ENCODE results near the gene TRPC1.

TRPC1 gene

DNA sequence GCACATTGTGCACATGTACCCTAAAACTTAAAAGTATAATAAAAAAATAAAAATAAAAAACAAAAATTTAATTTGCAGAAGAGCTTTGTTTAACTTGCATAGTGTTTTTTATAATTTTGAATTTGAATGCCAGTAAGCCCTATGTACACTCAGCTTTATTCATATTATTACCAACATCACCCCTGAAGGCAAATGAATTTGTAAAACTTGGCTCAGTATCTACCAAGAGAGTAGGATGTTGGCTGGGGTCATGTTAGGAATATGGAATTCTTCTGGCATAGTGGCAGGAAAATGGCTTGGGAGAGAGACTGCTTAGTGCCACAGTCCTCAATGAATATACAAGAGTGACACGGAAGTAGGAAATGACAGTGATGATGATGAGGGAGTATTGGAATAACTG lies 30.7 kb downstream of the TRPC1 start:
- no peak for DNase-seq

DNA sequence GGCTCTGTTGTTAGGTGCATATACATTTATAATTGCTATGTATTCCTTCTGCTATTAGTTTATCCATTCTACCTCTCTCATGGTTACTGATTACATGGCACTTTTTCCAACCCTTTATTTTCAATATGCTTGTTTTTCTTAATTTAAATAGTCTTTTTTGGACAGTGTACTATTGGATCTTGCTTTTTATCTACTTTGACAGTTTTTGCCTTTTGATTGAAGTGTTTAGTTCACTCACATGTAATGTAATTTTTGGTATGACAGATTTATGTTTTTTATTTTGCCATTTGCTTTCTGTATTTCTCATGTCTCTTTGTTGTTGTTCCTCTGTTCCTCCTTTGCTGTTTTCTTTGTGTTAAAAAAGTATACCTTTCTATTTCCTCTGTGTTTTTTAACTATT lies 44.5 kb downstream of the TRPC1 start:
- no peak for DNase-seq

DNA sequence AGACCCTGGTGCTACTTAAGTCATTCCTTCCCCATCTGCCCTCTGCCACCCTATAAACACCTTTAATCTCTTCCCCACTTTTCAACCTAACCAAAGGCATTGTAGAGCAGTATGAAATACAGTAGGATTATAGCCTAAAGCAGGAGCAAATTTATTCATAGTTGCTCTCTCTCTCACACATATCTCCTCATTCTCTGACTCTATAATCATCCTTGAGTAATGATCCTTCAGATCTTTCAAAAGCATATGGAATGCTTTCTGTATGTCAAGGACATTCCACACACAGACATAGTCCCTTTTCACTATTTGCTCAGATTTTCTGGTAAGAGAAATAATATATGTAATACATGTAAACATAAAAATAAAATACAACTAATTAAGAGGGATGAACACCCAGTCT lies 54.1 kb downstream of the TRPC1 start:
- DNase-seq = no peak

DNA sequence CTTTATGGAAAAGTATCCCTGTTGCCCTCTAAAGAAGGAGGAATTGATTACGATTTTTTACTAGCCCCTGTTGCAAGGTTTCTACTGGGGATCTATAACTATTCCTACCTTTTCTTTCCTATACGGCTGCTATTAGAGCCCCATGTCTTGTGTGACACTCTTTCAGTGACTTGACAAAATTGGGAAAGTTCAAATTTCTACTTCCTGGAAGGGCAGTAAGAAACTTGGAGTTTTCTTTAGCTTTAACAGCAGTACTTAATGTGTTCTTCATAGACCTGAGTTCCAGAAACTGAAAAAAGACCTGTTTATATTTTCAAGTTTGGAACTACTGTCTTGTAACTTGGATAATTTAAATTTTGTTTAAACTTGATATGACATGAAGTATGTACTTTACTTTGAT lies 54.7 kb downstream of the TRPC1 start:
- DNase-seq = no peak

DNA sequence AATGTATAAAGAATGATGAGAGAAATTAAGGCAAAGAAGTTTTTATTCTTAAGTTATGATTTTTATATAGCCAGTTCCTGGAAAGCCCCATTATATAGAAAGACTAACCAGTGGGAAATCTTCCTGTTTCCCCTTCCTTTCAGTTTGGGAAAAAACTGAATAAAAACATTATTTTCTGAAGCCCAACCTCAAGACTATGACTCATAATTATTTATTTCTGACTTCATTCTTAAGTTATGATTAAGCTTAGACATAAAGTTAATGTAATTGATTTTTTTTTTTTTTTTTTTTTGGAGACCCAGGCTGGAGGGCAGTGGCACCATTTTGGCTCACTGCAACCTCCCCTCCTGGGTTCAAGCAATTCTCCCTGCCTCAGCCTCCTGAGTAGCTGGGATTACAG lies 55.8 kb downstream of the TRPC1 start:
- no peak for DNase-seq

DNA sequence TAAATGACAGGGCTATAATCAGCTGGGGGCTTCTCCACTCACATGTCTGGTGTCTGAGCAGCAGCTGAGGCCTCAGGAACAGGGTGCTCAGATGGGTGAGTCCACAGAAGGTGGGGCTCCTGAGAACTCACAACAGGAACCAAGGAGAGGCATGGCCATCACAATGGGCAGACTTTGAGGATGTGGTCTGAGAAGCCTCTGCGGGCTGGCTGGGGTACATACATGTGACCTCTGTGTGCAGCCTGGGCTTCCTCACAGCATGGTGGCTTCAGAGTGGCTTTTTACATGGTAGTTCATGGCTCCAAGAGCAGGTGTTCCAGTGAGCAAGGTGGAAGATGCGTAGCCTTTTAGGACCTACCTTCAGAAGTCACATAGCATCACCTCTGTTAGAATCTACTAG lies 58.8 kb downstream of the TRPC1 start:
- no peak for DNase-seq

DNA sequence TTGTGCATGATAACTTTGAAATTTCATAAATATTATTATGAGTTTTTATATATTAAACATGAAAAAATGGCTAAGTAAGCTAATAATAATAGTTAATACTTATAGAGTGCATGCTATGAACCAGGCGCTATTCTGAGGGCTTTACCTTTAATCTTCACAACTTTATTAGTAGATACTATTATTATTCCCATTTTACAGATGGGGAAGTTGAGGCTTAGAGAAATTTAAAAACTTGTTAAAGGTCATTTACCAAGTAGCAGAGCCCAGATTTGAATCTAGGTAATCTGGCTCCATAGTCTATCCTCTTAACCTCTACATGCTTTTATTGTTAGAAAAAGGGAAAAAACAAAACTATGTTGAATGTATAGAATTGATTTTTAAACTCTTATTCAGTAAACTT lies 60.4 kb downstream of the TRPC1 start:
- no peak for DNase-seq

DNA sequence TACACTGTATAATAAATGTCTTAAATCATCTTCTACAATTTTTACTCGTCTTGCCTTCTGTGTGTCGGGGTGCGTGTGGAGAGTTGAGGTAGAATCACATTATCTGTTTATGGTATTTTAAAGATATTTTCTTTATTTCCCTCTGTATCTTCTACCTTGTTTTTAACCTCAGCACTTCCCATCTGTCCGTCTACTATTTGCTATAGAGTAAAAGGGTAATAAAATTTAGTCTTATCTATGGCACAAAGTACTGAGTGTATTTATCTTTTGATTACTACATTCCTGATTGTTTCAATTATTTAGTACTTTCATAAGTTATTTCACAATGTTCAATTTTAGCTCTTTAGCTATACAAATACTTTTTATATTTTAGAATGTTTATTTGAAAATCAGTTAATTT lies 62.2 kb downstream of the TRPC1 start:
- no peak for DNase-seq

DNA sequence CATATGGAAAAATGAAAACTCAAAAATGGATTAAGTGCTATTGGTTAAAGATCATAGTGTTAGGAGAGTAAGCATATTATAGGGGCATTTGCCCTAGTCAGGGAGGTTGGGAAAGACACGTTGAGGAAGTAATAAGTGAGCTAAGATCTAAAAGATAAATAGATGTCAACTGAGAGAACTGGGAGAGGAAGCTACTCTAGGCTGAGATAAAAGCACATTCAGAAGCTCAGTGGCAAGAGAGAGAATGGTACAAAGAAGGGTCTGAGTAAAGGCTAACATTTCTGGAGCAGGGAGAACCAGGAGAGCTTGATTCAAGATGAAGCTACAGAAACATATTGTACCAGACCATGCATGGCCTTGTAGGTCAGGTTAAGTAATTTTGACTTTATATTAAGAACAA lies 63.9 kb downstream of the TRPC1 start:
- DNase-seq = no peak

DNA sequence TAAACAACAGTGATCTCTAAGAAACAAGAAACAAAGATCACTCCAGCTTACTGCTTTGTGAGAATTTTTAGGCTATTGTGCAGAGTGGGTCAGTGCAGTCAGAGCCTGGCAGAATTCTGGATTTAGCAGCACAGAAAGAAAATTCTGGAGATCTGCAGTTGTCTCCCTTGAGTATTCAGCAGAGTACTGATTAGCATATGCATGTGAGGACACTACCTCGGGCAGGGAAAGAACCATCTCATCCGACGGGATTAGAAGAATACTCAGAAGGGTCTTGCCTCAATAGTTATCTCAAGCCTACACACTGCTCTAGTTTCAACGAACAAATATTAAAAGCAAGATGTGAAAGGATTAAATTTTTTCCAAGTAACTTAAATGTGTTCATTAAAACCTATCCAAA lies 70.7 kb downstream of the TRPC1 start:
- DNase-seq = no peak

DNA sequence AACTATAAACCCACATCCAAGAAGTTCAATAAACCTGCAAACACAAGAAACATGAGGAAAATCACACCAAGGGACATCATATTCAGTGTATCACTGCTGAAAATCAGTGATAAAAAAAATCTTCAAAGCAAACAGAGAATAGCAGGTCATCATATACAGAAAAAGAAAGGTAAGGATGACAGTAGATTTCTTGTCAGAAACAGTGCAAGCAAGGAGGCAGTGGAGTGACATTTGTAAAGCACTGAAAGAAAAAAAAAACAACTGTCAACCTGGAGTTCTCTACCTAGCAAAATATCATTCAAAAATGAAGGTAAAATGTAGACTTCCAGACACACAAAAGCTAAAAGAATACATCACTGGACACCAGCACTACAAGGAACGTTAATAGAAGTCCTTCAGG lies 71.5 kb downstream of the TRPC1 start:
- no peak for DNase-seq

DNA sequence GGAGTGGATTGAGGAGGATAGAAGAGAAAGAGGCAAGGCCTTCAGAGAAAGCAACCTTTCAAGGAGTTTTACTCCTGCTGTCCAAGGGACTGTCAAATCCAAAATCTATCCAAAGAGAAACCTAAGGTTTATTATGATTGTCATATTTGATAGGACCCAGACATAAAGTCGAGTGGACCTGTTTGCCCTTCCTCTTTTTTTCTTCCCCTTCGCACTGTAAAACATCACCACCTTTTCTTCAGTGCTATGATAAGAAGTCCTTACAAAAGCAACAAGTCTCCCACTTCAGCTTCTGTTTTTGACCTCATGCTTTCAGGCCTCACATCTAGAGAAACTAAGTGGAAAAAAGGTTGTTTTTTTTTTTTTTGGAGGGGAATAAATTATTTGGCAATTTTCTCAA lies 73.0 kb downstream of the TRPC1 start:
- no peak for DNase-seq

DNA sequence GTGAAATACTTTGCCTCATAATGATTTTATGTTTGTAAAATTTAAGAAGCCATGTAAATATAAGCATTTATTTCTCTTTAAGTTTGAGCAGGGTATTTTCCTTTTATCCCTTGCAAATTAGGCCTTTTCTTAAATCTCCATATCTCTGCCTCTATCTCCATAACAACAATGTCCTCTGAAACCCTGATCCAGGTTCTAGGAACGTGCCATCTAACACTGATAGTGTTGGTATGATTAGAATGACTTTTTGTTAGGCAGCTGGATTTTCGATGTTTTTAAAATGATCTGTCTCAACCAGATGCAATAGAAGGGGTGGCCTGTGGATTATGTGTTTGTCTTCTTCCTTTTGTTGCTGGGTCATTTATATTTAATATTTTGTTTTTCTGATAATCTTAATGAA lies 77.9 kb downstream of the TRPC1 start:
- DNase-seq = no peak

DNA sequence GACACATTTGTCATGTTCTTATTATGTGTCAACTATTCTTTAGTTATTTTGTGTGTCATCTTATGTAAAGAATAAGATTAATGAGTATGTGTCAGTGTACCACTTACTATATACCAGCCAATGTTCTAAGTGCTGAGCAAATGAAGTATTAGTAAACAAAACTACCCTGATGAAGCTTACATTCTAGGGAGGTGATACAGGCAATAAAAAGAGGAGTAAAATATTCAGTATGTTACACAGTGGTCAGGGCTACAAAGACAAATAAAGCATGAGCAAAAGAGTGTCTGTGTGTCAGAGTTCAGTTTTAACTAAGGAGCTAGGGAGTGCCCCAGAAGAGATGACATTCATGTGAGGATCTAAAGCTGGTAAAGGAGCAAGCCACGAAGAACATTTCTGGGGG lies 79.1 kb downstream of the TRPC1 start:
- no peak for DNase-seq

DNA sequence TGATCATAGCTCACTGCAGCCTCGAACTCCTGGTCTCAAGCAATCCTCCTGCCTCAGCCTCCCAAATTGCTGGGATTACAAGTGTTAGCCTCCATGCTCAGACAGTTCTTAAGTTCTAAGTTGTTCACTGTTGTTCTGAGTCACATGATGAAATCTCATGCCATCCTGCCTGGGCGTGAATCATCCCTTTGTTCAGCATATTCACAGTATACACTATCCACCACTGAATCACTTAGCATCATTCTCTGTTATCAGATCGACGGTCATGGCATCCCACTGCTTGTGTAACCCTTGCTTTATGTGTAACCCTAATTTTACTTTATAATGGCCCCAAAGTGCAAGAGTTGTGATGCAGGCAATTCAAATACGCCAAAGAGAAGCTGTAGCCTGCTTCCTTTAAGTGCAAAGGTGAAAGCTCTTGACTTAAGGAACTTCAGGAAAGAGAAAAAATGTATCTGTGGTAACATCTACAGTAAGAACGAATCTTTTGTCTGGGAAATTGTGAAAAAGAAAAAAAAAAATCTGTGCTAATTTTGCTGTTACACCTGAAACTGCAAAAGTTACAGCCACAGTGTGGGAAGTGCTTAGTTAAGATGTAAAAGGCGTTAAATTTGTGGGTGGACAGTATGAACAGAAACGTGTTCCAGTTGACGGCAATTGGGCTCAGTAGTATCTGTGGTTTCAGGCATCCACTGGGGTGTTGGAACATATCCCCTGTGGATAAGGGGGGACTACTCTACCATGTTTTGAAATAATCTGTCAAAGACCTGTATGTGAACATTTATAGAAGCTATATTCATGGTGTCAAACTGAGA lies 84.5 kb downstream of the TRPC1 start:
- DNase-seq = no peak

DNA sequence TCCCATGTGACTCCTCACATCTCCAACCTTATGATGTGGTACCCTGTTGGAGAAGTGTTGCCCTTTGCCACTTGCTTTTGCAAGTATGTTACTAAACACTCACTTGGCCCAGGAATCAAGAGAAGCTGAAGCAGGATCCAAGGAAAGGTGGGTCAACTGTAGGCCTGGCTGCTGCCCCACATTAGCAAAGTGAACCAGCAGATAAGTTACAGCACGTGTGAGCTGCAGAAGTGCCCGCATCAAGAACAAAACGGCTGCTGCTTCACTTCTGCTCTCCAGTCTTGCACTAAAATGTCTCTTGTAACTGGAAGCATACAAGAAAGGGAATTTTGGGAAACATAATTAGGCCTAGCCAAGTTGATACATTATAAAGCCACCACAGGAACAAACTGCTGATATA lies 85.4 kb downstream of the TRPC1 start:
- DNase-seq = no peak

DNA sequence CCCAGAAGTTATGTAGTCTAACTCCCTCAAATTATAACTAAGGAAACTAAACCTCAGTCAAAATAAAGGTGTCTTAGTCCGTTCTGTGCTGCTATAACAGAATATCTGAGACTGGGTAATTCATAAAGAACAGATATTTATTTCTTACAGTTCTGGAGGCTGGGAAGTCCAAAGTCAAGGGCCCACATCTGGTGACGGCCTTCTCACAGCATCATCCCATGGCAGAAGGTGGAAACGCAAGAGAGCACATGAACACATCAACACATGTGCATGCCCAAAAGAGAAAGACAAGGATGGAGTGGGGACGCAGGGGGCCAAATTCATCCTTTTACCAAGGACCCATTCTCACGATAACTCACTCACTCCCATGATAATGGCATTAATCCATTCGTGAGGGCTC lies 92.0 kb downstream of the TRPC1 start:
- DNase-seq = no peak

DNA sequence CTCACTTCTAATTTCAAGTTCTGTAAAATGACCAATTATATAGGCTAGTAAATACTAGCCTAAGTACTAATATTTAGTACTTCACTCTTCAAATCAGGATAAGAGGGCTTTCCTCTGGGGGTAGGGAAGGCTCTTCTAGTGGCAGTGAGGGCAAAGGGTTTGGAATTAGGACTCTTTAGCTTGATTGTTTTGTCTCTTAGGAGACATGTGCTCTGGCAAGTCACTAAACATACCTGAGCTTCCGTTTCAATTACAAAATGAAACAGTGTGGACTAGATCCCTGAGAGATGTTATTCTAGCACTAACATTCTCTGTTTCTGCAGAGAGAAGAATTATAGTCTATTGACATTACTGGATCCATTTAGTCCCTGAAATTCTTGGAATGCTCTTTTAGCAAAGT lies 93.5 kb downstream of the TRPC1 start:
- DNase-seq = no peak

DNA sequence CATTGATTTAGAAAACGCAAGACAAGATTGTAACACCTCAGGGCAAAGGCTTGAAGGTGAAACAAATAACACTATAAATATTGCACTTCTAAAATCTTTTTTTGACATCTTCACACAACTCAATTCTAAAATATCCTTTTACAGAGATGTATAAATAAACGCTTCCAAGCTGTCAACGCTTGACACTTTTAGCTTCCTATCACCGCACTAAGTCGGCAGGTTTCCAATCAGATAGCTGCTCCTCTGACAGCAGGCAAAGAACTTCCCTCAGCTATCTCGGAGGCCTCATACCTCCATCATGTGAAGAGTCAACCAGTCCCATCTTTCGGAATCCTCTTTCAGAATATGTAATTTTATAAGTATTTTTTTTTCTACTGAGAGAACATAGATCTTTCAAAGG lies 94.1 kb downstream of the TRPC1 start:
- DNase-seq = no peak

DNA sequence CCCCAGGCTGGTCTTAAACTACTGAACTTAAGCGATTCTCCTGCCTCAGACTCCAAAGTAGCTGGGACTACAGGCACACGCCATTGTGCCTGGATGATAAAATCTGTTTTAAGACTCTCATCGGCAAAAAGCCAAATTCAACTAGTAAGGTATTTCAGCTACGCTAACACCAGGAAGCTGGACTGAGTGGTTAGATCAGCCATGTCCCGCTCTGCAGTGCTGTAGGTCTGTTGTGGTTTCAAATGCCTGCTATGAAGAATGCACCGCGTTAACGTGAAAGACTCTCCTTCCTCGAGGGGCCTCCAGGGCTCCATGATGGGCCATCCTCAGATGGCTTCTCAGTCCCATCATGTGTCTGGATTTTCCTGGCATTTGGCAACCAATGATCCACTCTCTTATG lies 94.8 kb downstream of the TRPC1 start:
- DNase-seq = no peak

DNA sequence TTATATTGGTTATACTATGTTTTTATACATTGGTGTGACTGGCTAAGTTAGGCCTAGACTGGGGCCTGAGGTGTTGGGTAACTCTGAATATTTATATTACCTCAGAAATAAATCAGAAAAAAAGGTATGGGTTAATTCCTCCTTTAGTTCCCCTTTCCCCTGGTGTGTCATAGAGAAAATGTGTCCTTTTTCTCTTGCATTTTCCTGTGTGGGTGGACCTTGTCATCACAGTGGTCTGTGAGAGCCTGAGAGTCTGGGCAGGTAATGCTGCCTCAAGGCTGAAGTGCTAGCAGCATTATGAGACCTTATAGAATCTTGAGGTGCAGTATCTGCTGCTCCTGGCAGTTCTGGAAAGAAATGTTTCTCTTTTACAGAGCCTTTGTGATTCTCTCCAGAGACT lies 95.3 kb downstream of the TRPC1 start:
- no peak for DNase-seq

DNA sequence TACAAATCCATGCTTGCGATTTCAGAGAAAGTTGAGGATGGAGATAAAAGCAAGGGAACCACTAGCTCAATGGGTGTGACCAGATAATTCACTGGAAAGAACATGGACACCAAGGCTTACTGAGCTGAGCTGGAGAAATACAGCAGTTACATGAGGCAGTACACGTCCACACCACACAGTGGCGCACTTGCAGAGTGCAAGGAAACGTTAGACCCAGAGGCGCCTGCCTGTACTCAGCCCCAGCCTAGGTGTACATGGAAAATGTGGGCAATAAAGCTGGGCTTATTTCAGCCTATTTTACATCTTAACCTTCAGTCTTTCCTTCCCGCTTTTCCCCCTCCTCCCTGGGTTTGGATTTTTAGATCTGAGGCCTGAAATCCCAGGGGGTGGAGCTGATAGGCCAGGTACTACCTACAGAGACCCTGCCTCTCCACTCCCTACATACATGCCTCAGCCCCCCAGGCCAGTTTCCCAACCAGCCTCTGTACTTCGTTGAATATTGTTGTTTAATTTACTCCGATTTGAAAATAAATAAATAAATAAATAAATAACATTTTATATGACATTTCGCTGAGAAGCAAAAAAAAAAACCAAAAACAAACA lies 105.0 kb downstream of the TRPC1 start:
- peak; percentile 6 for DNase-seq

DNA sequence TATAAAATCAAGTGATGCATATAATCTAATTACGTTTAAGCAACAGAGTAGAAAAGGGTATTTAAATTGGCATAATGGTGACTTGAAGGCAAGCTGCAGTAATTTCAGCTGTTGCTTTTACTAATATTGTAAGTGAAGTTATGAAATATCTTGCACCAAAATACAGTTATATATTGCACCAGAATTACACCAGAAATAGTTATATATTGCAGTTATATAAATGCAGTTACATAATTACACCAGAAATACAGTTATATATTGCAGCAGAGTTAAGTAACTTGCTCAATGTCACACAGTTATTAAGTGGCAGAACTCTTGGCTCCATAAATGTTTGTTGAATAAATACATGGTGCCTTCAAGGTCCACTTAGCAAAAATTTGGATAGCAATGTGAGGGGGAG lies 113.7 kb downstream of the TRPC1 start:
- DNase-seq = no peak

DNA sequence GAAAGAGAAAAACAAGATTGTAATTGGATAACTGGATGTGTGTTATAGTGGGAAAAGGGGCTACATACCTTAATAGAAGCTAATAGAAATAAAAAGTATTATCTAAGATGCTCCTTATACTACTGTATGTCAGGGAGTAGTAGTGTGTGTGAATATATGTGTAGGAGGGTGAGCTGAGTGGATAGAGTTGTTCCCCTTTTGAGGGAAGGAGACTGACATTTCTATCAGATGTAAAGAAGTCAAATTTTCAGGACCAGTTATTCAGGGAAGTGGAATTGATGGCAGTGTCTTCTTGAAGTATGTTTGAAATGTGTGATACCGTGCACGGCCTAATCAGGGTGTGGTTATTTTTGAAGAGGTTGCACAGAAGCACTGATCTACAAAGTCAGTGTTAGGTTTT lies 116.0 kb downstream of the TRPC1 start:
- DNase-seq = no peak

DNA sequence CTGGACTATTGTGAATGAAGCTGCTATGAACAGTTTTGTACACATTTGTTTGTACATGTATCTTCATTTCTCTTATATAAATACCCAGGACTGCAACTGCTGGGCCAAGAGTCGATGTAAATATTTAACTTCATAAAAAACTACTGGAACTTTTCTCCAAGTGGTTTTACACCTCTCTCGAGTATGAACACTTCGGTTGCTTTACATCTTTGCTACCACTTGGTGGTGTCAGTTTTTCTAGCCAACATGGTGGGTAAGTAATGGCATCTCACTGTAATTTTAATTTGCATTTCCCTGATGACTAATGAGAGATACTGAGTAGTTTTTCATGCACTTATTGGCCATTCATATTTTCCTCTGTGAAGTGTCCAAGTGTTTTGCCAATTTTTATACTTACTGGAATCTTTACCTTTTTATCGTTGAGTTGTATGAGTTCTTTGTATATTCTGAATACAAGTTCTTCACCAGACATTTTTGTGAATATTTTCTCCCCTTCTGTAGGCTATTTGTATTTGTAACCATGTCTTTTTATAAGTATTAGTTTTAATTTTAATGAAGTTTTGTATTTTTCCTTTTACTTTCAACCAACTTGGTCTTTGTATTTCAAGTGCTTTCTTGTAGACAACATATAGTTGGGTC lies 120.6 kb downstream of the TRPC1 start:
- no peak for DNase-seq

Measured in central memory CD4-positive, alpha-beta T cell (primary cell).